Measurements from ENCODE around the gene LSR.

- TF ChIP-seq CTCF (IDR thresholded peaks at IDR 0.05 in 8 of 11, conservative IDR thresholded peaks at IDR 0.05 in 3 of 11): no peak
- TF ChIP-seq POLR2A (IDR thresholded peaks at IDR 0.05): no peak
- TF ChIP-seq POLR2AphosphoS5 (IDR thresholded peaks at IDR 0.05): no peak
Measured at GRCh38 chr19:35216016-35216832, 32.6 kb upstream of the LSR start.
